NCI-H748 treated with DMSO at 0.1 percent for 48 hours (cell line): ENCODE measurements around the gene RNF113B.
A peak's percentile ranks its signal among the peaks of the same experiment; 100 is the strongest.

ENCODE experiments used
- DNase-seq: peaks from one replicate; lab custom pipeline; 2025; lab: John Stamatoyannopoulos, UW

The RNF113B gene

GRCh38 chr13:98176777-98177608, at the start of gene RNF113B:
RNF113B (minus strand) TSS chr13:98177269; CDS start chr13:98177236, 33 bp downstream.
- DNase-seq = no peak

GRCh38 chr13:98226496-98226895, 49.4 kb upstream of the RNF113B start:
- no peak for DNase-seq

GRCh38 chr13:98225036-98225940, 48.2 kb upstream of the RNF113B start:
- DNase-seq = no peak

- no peak for DNase-seq
Measured at GRCh38 chr13:98224557-98224956, 47.5 kb upstream of the RNF113B start.

- no peak for DNase-seq
Measured at GRCh38 chr13:98223741-98224140, 46.7 kb upstream of the RNF113B start.

GRCh38 chr13:98222816-98223215, 45.7 kb upstream of the RNF113B start:
- DNase-seq = no peak

- no peak for DNase-seq
Measured at GRCh38 chr13:98222081-98222554, 45.0 kb upstream of the RNF113B start.

- no peak for DNase-seq
Measured at GRCh38 chr13:98221234-98221633, 44.2 kb upstream of the RNF113B start.

- no peak for DNase-seq
Measured at GRCh38 chr13:98220271-98220791, 43.3 kb upstream of the RNF113B start.

GRCh38 chr13:98219685-98220084, 42.6 kb upstream of the RNF113B start:
- no peak for DNase-seq

GRCh38 chr13:98217597-98217996, 40.5 kb upstream of the RNF113B start:
- no peak for DNase-seq

- peak; percentile 48 for DNase-seq
Measured at GRCh38 chr13:98216711-98217285, 39.7 kb upstream of the RNF113B start.

GRCh38 chr13:98216135-98216565, 39.1 kb upstream of the RNF113B start:
- DNase-seq = no peak

- no peak for DNase-seq
Measured at GRCh38 chr13:98215508-98215907, 38.4 kb upstream of the RNF113B start.

- DNase-seq = no peak
Measured at GRCh38 chr13:98214707-98215106, 37.6 kb upstream of the RNF113B start.

- DNase-seq = no peak
Measured at GRCh38 chr13:98214008-98214643, 37.1 kb upstream of the RNF113B start.

- no peak for DNase-seq
Measured at GRCh38 chr13:98213354-98213753, 36.3 kb upstream of the RNF113B start.

- no peak for DNase-seq
Measured at GRCh38 chr13:98212763-98213162, 35.7 kb upstream of the RNF113B start.

GRCh38 chr13:98208606-98209005, 31.5 kb upstream of the RNF113B start:
- no peak for DNase-seq

GRCh38 chr13:98207416-98207815, 30.3 kb upstream of the RNF113B start:
- DNase-seq = no peak

- no peak for DNase-seq
Measured at GRCh38 chr13:98206946-98207345, 29.9 kb upstream of the RNF113B start.

- no peak for DNase-seq
Measured at GRCh38 chr13:98204546-98204945, 27.5 kb upstream of the RNF113B start.
